GM18873 (cell line): ENCODE data around the gene NDUFB7.
"Not testable (repeated sequence)": the region's sequence is repeated elsewhere in the genome, so short reads cannot be mapped to it uniquely, and the experiment has no call there.

ENCODE experiments used
- ATAC-seq: cut with Tn5 transposase; IDR thresholded peaks from one replicate; pipeline ENCODE4 v1.9.1; 2021; ENCODE audit warnings: mild to moderate bottlenecking, moderate library complexity, moderate number of reproducible peaks; ENCODE audit not compliant: unreplicated experiment, low FRiP score

Gene NDUFB7

GRCh38 chr19:14554382-14554812, 17.5 kb downstream of the NDUFB7 start:
- no peak for ATAC-seq

DNA sequence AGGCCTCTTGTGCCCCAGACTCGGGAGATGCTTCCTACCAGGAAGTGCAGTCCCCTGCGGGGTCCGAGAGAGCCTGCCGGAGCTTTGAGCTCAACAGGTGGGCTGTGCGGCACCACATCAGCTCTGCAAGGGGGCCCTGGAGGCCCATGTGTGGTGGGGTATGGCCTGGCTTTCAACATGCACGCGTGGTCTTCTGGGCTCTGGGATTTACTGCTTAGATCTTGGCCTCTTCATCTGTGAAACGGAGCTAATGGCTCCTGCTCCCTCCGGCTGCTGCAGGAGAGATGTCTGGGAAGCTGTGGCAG, 18.0 kb downstream of the NDUFB7 start:
- ATAC-seq, result no peak

GRCh38 chr19:14553042-14553938, 18.6 kb downstream of the NDUFB7 start:
- ATAC-seq, result no peak

- not testable (repeated sequence) for ATAC-seq
Measured at GRCh38 chr19:14552006-14552360, 19.9 kb downstream of the NDUFB7 start.

DNA sequence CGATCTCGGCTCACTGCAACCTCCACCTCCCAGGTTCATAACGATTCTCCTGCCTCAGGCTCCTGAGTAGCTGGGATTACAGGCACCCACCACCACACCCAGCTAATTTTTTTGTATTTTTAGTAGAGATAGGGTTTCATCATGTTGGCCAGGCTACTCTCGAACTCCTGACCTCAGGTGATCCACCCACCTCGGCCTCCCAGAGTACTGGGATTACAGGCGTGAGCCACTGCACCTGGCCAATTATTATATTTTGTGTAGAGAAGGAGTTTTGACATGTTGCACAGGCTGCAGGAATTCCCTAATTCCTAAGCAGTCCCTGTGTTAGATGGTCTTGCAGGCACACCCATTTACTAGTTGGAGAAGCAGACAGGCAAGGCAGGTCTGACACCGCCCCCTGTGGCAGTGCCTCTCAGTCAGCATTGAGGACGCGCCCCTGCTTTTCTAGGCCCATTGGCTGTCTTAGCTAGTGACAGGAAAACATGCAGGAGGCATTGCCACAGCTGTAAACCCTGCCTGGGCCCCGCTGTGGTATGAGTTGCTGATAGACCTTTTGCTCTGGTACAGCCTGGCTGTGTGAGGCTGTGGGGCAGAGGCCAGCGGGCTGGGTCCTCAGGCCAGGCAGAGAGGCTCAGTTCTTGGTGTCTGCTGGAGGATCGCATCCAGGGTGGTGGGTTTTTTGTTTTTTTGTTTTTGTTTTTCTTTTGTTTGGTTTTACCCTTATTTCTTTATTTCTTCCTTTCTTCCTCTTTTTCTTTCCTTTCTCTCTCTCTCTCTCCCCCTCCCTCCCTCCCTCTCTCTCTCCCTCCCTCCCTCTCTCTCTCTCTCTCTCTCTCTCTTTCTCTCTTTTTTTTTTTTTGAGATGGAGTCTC, 20.5 kb downstream of the NDUFB7 start:
- not testable (repeated sequence) for ATAC-seq

DNA sequence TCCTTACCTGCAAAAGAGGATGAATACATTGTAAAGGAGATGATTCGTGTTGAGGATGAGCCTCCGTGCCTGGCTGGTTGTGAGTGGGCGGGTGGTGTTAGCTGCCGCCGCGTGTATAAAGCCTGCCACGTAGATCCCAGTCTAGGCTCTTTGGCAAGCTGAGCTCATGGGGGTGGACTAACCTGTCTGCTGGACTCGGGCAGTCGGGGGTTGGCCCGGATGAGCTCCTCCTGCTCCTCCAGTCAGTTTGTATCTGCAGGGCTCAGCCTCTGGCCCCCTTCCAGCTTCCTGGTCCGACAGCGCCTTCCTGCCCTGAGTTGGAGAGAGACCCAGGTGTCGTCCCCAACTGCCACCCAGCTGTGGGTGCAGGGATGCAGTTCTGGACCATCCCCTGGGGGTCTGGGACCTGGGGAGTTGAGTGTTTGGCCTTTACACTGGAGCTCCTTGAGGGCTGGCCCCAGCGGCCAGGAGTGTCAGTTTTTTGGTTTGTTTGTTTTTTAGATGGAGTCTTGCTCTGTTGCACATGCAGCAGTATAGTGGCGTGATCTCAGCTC, 21.6 kb downstream of the NDUFB7 start:
- no peak for ATAC-seq

- no peak for ATAC-seq
Measured at GRCh38 chr19:14545716-14546082, 26.2 kb downstream of the NDUFB7 start.

DNA sequence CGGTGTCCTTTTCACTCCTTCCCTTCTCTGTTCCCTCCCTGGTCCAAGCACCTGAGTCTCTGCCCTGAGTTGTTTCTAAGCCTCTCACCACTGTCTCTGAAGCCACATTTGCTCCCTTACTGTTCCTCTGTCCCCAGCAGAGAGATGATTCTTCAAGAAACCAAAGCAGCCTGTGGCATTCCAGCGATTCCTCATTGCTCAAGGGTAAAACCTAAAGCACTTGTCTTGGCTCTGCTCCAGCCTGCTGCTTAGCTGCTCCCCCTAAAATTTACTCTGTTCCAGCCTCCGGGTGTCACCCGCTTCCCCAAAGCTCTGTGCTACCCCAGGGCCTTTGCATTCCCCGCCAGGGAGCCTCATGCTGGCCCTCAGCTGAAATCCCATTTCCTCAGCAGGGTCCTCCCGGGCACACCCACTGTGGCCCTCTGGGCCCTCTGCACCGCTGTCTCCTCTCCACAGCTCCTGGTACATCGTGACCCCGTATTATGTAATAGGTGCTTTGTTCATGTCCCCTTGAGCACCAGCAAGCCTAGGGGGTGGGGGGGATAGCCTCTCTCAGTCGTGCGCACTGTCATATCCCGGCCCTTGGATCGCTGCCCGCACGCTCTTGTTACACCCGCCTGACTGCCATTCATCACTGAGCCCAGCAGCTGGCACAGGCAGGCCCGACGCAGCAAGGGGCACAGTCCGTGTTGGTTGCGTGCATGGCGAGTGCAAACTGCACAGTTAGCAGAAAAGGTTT, 26.7 kb downstream of the NDUFB7 start:
- no peak for ATAC-seq

- no peak for ATAC-seq
Measured at GRCh38 chr19:14544047-14544446, 27.8 kb downstream of the NDUFB7 start.

GRCh38 chr19:14542711-14543328, 29.0 kb downstream of the NDUFB7 start:
- no peak for ATAC-seq

GRCh38 chr19:14541979-14542378, 29.9 kb downstream of the NDUFB7 start:
- ATAC-seq, result not testable (repeated sequence)

DNA sequence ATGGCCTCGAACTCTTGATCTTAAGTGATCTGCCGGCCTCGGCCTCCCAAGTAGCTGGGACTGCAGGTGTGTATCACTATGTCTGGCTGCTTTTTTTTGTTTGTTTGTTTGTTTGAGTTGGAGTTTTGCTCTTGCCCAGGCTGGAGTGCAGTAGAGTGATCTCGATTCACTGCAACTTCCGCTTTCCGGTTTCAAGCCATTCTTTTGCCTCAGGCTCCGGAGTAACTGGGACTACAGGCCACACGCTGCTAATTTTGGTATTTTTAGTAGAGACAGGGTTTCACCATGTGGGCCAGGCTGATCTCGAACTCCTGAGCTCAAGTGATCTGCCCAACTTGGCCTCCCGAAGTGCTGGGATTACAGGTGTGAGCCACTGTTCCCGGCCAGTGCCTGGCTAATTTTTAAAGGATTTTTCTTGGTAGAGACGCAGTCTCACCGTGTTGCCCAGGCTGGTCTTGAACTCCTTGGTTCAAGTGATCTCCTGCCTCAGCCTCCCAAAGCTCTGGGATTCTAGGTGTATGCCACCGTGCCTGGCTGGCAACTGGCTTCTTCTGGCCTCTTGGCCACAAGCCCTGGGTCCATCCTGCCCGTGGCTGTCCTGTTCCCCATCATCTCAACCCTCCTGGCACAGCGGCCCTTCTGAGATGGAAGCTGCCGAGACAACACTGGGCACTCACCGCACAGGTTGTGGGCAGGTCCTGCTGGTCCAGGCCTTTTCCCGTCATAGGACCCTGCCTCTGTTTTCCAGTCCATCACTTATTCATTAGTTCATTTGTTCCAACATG, 30.9 kb downstream of the NDUFB7 start:
- ATAC-seq, result no peak

DNA sequence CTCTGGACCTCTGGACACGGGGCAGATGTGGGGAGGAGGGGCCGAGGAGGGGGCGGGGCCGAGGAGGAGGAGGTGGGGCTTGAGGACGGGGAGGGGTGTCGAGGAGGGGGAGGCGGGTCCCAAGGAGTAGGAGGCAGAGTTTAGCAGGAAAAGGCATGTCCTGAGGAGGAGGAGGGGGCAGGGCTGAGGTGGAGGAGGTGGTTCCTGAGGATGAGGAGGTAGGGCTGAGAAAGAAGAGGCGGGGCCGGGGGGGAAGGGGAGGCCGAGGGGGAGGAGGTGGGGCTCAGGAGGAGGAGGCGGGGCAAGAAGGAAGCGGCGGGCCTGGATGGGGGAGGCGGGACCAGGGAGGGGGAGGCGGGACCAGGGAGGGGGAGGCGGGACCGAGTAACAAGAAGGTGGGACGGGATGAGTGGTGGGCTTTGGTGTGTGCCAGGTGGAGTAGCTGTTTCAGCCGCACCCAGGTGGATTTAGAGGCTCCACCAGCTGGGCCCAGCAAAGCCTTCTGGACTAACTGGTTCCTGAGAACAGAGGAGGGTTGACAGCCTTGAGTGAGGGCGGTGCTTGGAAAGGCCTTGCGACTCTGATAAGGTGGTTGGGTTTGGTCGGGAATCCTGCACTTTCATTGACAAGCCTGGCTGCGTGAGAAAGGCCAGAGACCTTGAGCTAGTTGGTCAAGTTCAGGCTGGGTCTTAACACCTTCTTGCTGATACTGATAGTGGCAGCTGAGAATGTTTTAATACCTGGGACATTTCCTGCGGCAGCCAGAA, 34.8 kb downstream of the NDUFB7 start:
- ATAC-seq, result no peak

- ATAC-seq, result no peak
Measured at GRCh38 chr19:14533450-14533849, 38.4 kb downstream of the NDUFB7 start.

GRCh38 chr19:14530506-14530905, 41.4 kb downstream of the NDUFB7 start:
- no peak for ATAC-seq

GRCh38 chr19:14530005-14530348, 41.9 kb downstream of the NDUFB7 start:
- peak; percentile 0 for ATAC-seq

GRCh38 chr19:14529254-14530004, 42.4 kb downstream of the NDUFB7 start, which contains the start of gene TECR:
TSS of gene TECR (plus strand) at chr19:14529594. CDS start at chr19:14529697, 103 bp downstream.
- ATAC-seq, result peak; percentile 94
